HEK293T (cell line): ENCODE data around the gene COX10.

Experiments used
- CTCF ChIA-PET: fragments of 350-600 bp; formaldehyde crosslinking; extraction: SDS; loops from one replicate; lab custom pipeline; 2021; ENCODE audit warnings: antibody characterized with exemption, inconsistent platforms; lab: Yijun Ruan, JAX
- POLR2A ChIA-PET: fragments of 350-600 bp; formaldehyde crosslinking; extraction: SDS; loops from one replicate; lab custom pipeline; 2020; ENCODE audit warnings: antibody characterized with exemption, inconsistent platforms; lab: Yijun Ruan, JAX
- DNase-seq: peaks from one replicate; pipeline ENCODE4 v3.0.0; 2012; ENCODE audit warnings: mixed read lengths; ENCODE audit errors: extremely low spot score
- ARNT ChIP-seq: fragments of 450-650 bp; IDR thresholded peaks from 2 replicates; pipeline ENCODE4 v1.6.1; 2017; ENCODE audit warnings: mild to moderate bottlenecking
- BHLHE40 ChIP-seq: fragments of 450-650 bp; IDR thresholded peaks from 2 replicates; pipeline ENCODE4 v1.6.1; 2016; ENCODE audit warnings: mild to moderate bottlenecking, moderate library complexity, borderline replicate concordance
- CTBP1 ChIP-seq: fragments of 450-650 bp; IDR thresholded peaks from 2 replicates; pipeline ENCODE4 v1.6.1; 2016; ENCODE audit warnings: borderline replicate concordance
- ELF4 ChIP-seq: fragments of 450-650 bp; IDR thresholded peaks from 2 replicates; pipeline ENCODE4 v1.6.1; 2017; ENCODE audit warnings: antibody characterized with exemption
- FOXA1 ChIP-seq: fragments of 450-650 bp; IDR thresholded peaks from 2 replicates; pipeline ENCODE4 v1.6.1; 2016; ENCODE audit warnings: mild to moderate bottlenecking
- FOXK2 ChIP-seq: fragments of 450-650 bp; IDR thresholded peaks from 2 replicates; pipeline ENCODE4 v1.6.1; 2016; ENCODE audit warnings: mild to moderate bottlenecking
- FOXM1 ChIP-seq: fragments of 450-650 bp; IDR thresholded peaks from 2 replicates; pipeline ENCODE4 v1.6.1; 2017; ENCODE audit warnings: mild to moderate bottlenecking, borderline replicate concordance
- HDGF ChIP-seq: fragments of 450-650 bp; IDR thresholded peaks from 2 replicates; pipeline ENCODE4 v1.6.1; 2017; ENCODE audit warnings: antibody characterized with exemption, borderline replicate concordance
- L3MBTL2 ChIP-seq: fragments of 450-650 bp; conservative IDR thresholded peaks from 2 replicates; pipeline ENCODE4 v1.6.1; 2016; ENCODE audit warnings: mild to moderate bottlenecking
- LEF1 ChIP-seq: fragments of 450-650 bp; IDR thresholded peaks from 2 replicates; pipeline ENCODE4 v1.6.1; 2017; ENCODE audit warnings: mild to moderate bottlenecking, borderline replicate concordance
- NFRKB ChIP-seq: fragments of 450-650 bp; IDR thresholded peaks from 2 replicates; pipeline ENCODE4 v1.6.1; 2016; ENCODE audit warnings: mild to moderate bottlenecking, moderate library complexity
- PKNOX1 ChIP-seq: fragments of 450-650 bp; IDR thresholded peaks from 2 replicates; pipeline ENCODE4 v1.6.1; 2016
- SP1 ChIP-seq: fragments of 450-650 bp; IDR thresholded peaks from 2 replicates; pipeline ENCODE4 v1.6.1; 2017
- SUZ12 ChIP-seq: fragments of 450-650 bp; IDR thresholded peaks from 2 replicates; pipeline ENCODE4 v1.6.1; 2016; ENCODE audit warnings: mild to moderate bottlenecking
- TARDBP ChIP-seq: fragments of 450-650 bp; IDR thresholded peaks from 2 replicates; pipeline ENCODE4 v1.6.1; 2016
- ZNF384 ChIP-seq: fragments of 450-650 bp; IDR thresholded peaks from 2 replicates; pipeline ENCODE4 v1.6.1; 2016

Gene COX10

GRCh38 chr17:14196377-14196997, 127.2 kb downstream of the COX10 start:
- POLR2A ChIA-PET: no interaction called here
- CTCF ChIA-PET: no interaction called here
- no peak for DNase-seq
- no peak for TF ChIP-seq BHLHE40
- TF ChIP-seq ZNF384: no peak
- no peak for TF ChIP-seq SP1
- TF ChIP-seq NFRKB: no peak
- no peak for TF ChIP-seq HDGF
- no peak for TF ChIP-seq SUZ12
- TF ChIP-seq L3MBTL2: no peak
- TF ChIP-seq CTBP1: no peak
- TF ChIP-seq PKNOX1: no peak
- no peak for TF ChIP-seq ELF4
- no peak for TF ChIP-seq FOXK2
- no peak for TF ChIP-seq FOXM1
- no peak for TF ChIP-seq FOXA1
- no peak for TF ChIP-seq ARNT
- no peak for TF ChIP-seq LEF1
- TF ChIP-seq TARDBP: no peak

GRCh38 chr17:14197057-14197456, 127.8 kb downstream of the COX10 start:
- no peak for TF ChIP-seq BHLHE40
- TF ChIP-seq ARNT: no peak
- POLR2A ChIA-PET: no interaction called here
- CTCF ChIA-PET: no interaction called here
- no peak for DNase-seq

GRCh38 chr17:14197586-14197985, 128.3 kb downstream of the COX10 start:
- no peak for DNase-seq
- TF ChIP-seq LEF1: no peak
- TF ChIP-seq NFRKB: no peak
- no peak for TF ChIP-seq SUZ12
- TF ChIP-seq TARDBP: no peak
- no peak for TF ChIP-seq CTBP1
- no peak for TF ChIP-seq FOXM1
- no peak for TF ChIP-seq ZNF384
- no peak for TF ChIP-seq FOXK2
- no peak for TF ChIP-seq FOXA1
- TF ChIP-seq HDGF: no peak
- TF ChIP-seq SP1: no peak
- no peak for TF ChIP-seq ARNT
- no peak for TF ChIP-seq PKNOX1
- no peak for TF ChIP-seq BHLHE40
- TF ChIP-seq L3MBTL2: no peak
- ChIA-PET POLR2A (no interaction called here), CTCF (no interaction called here)

- ChIA-PET CTCF (no interaction called here), POLR2A (no interaction called here)
- DNase-seq: no peak
- no peak for TF ChIP-seq FOXA1
- no peak for TF ChIP-seq SUZ12
- TF ChIP-seq LEF1: no peak
- no peak for TF ChIP-seq SP1
- TF ChIP-seq FOXM1: no peak
- no peak for TF ChIP-seq CTBP1
- TF ChIP-seq NFRKB: no peak
- TF ChIP-seq L3MBTL2: no peak
- no peak for TF ChIP-seq ELF4
- TF ChIP-seq ZNF384: no peak
- no peak for TF ChIP-seq FOXK2
- no peak for TF ChIP-seq ARNT
These were observed 128.7 kb downstream of the COX10 start for GRCh38 chr17:14198013-14198412.

GRCh38 chr17:14198575-14198974, 129.3 kb downstream of the COX10 start:
- DNase-seq: no peak
- TF ChIP-seq SUZ12 (no peak), L3MBTL2 (no peak), BHLHE40 (no peak), FOXM1 (no peak), NFRKB (no peak), PKNOX1 (no peak), LEF1 (no peak), SP1 (no peak), FOXK2 (no peak), ELF4 (no peak)
- ChIA-PET POLR2A (no interaction called here), CTCF (no interaction called here)

- ChIA-PET POLR2A (no interaction called here), CTCF (interaction anchor here (0.6 kb wide), 1 partner anchor 354 kb away, joined by 3 read pairs; no protein-coding TSS in a partner anchor)
- TF ChIP-seq SP1 (no peak), BHLHE40 (no peak), L3MBTL2 (no peak), FOXA1 (no peak), HDGF (no peak), TARDBP (no peak), FOXM1 (no peak), FOXK2 (no peak), CTBP1 (no peak)
- no peak for DNase-seq
These were observed 130.3 kb downstream of the COX10 start for GRCh38 chr17:14199601-14200000.
